Stimulated activated CD4-positive, alpha-beta T cell treated with anti-CD3 and anti-CD28 coated beads, Interleukin-1b, Interleukin-23, amount 100 ng/mL, for 4 hours (primary cell): ENCODE measurements around the gene CDC73.
"Not testable (repeated sequence)": the region's sequence is repeated elsewhere in the genome, so short reads cannot be mapped to it uniquely, and the experiment has no call there.

Experiments used
- DNase-seq, 2 donors: peaks; one replicate each; pipeline ENCODE4 v3.0.0-alpha.2; 2020; ENCODE audit warnings: low read depth in 2 of 2

CDC73 gene

DNA sequence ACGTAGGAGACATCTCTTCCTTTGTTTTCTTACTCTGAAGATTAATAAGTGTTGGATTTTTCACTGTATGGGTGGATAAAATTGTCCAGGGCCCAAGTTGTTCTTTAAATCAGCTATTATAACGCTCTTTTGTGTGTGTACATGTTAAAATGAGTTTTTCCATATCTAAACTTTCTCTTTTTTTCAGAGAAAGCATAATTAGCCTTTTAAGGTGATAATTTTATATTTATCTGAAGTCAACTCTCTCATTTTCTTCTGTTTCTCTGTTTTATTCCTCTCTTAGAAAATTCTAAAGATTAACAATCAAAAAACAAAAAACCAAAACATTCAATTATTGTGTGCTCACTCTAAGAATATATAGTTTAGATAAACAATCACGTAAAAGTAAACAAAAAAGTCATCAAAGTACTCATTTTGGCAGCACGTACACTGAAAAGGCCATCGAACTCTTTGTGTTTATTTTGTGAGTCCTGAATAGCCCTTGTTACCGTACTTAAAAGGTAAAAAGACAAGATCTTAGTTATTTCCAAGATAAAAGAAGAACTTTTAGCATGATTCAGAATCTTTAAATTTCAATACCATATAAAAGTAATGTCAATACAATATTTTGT lies 7.2 kb upstream of the CDC73 start:
- DNase-seq, result no peak

DNA sequence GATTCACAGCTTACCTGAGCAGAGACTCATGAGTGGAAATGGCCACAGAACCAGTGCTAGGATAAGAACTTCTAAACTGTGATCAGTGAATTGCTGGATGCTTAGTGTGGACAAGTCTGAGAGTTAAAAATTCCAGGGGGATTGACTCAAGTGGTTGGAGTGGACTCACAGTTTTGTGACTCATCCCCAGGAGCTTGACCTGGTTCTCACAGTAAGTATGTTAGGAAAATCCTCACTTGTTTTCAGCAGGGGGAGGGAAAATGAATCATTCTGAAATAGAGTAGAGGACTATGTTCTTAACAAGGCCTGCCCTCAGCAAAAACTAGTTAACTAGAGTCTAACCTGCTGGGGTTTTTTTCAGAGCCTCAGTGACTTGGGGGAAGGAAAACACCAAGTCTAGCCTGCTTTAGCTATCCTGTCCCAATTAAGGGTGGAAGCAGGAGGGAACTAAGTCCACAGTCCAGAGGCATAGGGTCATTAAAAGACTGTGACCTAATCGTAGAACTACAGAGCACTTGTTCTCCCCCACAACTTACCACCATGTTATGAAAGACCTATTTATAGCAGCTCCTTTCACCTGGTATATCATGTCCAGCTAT lies 6.1 kb upstream of the CDC73 start:
- DNase-seq, result no peak

DNA sequence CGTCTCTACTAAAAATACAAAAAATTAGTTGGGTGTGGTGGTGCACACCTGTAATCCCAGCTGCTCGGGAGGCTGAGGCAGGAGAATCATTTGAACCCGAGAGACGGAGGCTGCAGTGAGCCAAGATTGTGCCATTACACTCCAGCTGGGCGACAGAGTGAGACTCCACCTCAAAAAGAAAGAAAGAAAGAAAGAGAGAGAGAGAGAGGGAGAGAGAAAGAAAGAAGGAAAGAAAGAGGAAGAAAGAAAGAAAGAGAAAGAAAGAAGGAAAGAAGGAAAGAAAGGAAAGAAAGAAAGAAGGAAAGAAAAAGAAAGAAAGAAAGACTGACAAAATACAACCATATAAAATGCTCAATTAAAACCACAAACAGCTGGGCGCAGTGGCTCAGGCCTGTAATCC lies 4.7 kb upstream of the CDC73 start:
- not testable (repeated sequence) for DNase-seq

DNA sequence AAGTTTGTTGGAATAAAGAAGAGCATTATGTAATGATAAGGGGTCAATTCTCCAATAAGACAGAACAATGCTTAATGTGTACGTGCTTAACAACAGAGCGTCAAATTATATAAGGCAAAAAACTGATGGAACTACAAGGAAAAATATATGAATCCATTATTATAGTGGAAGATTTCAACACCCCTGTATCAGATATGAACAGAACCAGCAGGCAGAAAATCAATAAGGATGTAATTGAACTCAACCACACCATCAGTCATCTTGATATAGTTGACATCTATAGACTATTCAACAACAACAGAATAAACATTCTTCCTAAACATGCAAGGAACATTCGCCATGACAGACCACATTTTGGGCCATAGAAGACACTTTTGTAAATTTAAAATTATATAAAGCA lies 3.6 kb upstream of the CDC73 start:
- no peak for DNase-seq

DNA sequence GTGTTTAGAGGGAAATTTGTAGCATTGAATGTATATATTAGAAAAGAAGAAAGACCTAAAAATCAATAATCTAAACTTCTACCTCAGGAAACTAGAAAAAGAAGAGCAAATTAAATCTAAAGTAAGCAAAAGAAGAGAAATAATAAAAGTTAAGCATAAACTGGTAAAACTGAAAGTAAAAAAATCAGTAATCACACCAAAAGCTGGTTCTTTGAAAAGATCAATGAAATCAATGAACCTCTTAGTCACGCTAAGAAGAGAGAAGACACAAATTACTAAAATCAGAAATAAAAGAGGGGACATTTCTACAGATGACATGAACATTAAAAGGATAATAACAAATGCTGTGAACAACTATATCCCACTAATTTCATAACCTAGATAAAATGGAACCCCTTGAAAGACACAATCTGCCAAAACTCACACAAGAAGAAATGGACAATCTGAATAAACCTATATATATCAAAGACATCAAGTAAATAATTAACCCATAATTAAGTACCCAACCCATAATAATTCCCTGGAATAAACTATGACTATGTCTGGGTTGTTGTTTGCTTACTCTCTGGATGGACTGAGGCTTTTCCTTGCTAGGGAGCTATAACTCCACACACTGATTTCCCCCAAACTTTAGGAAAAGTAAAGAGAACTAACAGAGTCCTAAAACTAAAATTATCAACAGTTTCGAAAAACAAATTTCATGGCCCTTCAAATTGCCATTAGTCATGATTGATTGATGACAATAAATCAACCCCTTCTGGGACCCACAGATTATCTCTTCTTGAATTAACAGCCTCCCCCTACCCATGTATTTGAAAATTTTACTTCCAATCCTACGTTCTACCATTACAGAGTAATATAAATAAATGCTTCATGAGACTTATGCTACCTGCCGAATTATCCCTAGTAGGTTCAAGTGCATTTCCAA lies 2.8 kb upstream of the CDC73 start:
- DNase-seq, result no peak

DNA sequence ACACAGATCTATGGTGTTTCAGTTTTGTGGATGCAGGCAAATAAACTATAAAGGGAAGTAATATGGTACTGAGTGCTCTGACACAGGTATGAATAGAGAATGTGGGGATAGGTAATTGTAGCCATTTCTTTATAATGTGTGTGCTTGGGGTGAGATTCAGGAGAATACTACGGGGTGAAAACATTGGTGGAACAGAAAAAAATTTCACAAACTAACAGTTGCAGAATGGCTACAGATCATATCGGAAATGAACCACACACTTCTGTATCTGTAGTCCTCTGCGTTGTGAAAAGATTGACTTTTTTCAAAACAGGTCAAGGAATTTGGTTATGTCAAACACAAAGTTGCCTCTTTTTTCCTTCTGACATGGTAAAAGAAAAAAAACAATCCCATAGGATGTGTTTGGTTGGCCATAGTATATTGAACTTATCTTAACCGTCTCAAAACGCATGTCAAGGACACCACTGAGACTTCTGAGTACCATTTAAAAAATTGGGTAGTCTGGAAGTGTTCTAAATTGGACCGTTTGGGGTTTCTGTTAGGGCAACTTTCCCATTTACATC lies 1.1 kb upstream of the CDC73 start:
- no peak for DNase-seq

DNA sequence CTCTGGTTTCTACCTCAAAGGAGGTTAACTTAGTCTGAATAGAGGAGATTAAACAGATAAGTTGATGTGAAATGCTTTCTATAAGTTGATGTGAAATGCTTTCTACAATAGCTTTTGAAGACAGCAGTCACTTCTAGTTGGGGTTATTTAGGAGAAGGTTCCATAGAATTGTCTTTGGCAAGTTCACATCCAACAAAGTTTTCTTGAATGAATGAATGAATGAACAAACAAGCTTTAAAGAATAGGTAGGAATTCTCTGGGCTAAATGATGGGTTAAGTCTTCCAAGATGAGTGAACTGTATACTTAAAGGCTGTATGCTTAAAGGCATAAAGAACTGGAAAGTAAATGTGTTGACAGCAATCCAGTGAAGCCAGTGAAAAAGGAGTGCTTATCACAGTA lies 1.9 kb downstream of the CDC73 start:
- DNase-seq, result no peak

DNA sequence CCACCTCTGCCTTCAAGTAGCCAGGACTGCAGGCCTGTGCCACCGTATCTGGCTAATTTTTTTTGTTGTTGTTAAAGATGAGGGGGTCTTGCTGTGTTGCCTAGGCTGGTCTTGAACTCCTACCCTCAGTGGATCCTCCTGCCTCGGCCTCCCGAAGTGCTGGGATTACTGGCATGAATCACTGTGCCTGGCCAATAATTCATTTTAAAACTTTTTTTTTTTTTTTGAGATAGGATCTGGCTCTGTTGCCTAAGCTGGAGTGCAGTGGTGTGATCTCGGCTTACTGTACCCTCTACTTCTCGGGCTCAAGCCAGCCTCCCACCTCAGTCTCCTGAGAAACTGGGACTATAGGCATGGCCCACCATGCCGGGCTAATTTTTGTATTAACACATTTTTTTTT lies 3.5 kb downstream of the CDC73 start:
- no peak for DNase-seq

DNA sequence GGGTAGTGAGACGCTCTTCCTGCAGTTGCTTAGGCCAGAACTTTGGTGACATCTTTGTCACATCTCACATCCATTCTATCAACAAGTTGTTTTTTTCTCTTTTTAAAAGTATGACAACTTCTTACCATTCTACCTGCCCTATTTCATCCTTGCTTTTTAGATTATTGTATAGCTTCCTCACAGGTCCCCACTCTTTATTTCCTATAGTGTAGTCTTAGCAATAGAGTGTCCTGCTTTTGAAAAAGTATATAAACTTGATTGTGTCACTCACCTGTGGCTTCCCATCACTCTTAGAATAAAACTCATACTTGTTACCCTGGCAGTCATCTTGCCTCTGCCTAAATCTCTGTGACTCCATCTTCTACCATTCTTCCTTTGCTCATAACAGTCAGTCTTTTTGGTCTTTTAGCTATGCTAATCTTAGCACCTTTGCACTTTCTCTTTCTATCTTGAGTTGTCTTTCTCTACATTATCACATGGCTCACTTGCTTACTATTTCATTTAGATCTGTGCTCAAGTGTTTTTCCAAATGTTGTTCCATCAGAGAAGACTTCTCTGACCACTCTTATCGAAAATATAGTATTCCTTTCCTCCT lies 9.5 kb downstream of the CDC73 start:
- no peak for DNase-seq

DNA sequence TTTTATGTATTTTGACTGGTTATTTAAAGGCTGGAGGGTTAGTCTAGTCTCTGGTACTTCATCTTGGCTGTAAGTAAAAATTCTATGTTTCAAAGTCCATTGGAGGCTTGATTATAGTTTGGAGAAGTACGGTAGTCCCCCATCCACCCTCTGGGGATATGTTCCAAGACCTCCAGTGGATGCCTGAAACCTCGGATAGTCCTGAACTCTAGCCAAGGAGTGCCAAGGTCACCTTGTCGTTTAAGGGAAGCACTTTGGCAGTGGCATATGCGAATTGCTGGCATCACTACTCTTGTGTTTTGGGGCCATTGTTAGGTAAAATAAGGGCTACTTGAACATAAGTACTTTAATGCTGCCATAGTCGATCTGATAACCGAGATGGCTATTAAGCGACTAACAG lies 18.4 kb downstream of the CDC73 start:
- DNase-seq, result no peak

DNA sequence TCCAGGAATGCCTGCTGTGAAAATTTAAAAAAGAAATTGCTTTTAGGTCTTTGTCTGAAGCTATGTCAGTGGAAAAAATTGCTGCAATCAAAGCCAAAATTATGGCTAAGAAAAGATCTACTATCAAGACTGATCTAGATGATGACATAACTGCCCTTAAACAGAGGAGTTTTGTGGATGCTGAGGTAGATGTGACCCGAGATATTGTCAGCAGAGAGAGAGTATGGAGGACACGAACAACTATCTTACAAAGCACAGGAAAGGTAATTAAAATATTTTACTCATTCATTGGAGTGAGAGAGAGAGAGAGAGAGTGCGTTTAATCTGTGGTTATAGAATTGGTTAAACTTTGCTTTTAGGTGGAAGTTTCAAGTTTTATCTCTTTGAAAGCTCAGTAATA lies 20.0 kb downstream of the CDC73 start:
- no peak for DNase-seq

DNA sequence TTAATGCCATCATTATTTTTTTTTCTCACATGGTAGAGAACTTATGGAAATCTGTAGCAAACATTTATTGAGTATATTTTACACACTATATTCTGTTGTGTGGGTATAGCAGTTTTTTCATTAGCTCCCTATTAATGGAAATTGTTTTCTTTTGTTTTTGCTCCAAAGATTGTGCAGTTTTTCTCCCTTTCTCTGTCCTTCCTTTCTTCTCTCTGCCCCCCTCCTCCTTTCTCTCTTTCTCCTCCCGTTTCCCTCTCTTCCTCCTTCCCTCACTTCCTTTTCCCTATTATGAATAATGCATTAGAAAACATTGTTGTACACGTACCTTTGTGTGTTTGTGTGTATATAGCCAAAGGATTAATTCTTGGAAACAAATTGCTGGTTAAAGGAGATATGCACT lies 20.6 kb downstream of the CDC73 start:
- no peak for DNase-seq

DNA sequence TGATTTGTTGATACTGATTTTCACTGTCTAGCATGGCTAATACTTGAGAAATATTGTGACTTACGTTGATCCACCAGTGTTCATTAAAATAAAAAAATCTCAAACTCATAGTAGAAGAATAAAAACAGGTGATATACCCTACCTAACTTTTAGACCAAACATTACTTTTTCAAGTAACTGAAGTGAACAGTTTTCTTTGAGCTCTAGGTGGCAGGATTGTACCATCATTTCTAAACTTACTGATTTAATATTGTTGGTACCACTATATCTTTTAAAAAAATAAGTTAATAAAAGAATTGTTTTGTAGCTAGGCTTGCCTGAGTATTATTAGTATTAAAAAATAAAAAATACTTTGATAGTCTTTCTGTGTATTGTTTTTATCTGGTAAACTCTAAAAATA lies 21.5 kb downstream of the CDC73 start:
- no peak for DNase-seq

DNA sequence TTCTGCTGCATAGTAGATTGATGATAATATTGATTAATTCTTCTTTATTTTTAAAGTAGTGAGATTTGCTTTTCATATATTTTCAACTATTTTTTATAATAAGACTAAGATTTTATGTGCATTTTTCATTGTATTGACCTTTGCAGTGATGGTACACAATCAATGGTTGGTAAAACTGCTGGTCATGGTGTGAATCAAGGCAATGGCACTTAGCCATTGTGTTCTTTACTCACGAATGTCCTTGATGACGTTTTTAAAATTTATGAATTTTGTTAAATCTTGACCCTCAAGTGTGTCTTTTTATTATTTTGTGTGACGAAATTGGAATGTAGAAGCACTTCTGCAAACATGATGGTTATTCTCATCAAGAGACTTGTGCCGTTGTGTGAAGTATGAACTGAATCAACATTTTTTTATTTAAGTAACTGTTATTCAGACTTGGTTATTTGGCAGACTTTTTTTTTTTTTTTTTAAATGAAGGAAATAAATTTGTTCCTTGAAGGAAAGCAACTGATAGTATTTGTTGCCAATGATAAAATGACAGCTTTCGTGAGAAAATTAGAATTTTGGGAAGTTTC lies 22.6 kb downstream of the CDC73 start:
- DNase-seq, result no peak

DNA sequence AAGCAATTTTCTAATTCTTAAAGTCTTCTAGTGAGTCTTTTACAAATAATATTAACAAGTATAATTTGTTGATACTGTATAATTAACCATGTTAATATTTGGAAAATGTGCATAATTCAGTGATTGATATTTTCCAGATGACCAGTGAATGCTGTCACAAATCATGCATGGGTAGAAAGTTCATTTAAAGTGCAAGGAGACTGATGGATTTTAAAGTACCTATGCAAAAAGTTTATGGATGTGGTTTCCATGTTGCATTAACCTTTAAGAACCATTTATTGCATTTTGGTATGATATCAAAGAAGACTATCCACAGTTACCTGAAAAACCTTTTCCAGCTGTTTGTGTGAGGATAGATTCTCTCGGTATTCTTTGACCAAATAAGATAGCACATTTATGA lies 23.2 kb downstream of the CDC73 start:
- no peak for DNase-seq

DNA sequence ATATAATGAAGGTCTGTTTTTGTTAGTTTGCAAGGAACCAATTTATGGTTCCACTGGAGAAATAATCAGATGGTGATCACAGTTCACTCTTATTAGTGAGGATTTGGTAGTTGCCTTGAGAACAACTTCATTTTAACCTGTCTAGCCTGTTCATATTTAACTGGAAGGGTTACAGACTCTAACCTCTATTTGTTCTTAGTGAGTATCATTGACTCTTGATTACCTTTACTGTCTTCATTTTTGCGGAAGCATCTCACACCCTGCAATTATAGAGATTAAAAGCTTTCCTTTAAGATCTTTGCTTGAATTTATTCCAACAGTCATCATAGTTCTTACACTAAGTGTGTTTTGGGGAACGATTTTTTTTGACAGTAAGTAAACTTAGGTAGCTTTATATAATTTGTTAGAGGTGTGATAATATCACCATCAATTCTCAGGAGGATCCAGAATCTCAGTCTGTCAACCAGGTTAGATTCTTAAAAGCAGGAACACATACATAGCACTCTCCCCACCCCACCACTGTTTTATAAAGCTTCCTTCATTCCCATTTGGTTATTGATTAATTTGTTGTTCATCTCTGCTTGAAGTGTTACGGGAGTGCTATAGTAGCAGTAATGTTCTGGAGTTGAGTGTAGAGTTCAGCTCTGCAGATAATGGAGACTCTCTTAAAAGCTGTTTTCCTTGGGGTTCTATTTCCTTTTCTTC lies 34.4 kb downstream of the CDC73 start:
- no peak for DNase-seq

DNA sequence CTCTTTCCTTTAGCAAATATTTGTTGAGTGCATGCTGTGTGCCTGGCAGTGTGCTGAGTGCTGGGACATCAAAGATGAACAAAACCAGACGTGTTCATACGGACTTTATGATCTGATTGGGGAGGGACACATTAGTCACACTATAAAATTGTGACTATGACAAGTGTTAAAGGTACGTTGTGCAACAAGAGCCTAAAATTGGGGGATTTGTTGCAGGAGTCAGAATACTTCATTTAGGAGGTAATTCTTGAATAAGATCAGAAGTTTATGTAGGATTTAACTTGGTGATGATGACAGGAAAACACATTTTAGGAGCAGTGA lies 35.0 kb downstream of the CDC73 start:
- DNase-seq, result no peak

DNA sequence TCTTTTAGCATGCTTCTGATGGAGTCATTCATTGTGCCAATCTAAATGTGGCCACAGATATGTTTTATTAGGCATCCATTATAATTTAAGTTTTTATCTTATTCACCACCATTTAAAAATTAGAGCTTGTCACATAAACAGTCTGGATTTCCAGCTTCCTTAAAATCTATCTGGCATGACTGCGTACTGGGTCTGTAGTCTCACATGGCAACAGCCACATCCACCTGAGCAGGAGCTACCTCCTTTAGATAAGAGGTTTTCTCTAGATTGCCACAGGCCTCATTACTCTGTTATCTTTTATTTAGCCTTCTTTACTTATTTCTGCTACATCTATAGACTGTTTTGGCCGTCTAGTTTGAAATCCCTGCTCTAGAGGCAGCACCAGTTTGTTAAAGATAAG lies 35.5 kb downstream of the CDC73 start:
- no peak for DNase-seq

DNA sequence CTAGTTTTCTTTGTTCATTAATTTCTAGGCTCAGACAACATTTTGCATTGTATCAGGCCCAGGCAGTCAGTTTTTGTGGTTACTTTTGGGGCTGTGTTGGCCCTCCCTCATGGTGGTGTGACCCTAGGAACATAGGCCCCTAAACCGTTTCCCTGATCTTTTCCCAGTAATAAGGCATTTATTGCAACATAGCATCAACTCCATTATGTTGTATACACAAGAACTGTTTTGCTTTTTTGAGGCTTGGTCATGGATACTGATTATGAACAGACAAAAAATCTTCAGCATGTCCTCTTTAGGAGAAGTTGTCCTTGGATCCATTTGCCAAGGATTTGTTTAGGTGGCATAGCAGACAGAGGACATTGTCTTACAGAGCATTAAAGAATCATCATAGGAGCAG lies 54.3 kb downstream of the CDC73 start:
- DNase-seq, result no peak

DNA sequence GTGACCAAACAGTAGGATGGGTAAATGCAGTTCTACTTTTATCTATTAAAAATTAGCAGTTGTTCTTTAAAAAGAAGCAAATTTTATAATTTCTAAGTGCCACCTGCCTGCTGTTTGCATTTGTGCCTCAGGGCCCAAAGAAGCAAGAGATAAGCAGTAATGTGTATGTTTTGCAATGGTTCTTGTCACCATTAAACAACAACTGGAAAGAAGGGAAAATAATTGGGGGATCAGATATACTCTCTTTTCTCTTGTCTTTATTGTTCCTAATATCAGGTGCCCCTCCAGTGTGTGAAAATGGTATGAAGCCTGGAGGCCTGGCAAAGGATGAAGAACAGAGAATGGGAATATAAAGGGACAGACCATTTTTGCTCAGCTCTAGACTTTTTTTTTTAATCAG lies 55.0 kb downstream of the CDC73 start:
- DNase-seq, result no peak

DNA sequence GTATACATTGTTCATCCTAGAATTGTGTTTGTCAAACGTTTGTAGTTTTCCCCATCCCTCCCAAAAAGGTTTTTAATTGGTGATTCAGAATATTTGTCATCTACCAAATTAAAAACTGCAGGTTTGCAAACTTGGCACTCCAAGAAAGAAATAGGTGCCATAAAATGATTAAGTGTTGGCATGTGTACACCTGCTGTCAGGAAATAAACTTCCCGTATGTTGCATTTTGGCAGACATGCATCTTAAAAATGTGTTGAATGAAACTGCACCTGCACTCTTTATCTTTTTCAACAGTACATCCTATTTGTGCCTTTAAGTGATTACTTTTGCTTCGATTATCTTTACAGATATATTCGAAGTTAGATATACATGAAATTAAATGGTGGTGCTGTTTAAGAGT lies 57.3 kb downstream of the CDC73 start:
- DNase-seq, result no peak

DNA sequence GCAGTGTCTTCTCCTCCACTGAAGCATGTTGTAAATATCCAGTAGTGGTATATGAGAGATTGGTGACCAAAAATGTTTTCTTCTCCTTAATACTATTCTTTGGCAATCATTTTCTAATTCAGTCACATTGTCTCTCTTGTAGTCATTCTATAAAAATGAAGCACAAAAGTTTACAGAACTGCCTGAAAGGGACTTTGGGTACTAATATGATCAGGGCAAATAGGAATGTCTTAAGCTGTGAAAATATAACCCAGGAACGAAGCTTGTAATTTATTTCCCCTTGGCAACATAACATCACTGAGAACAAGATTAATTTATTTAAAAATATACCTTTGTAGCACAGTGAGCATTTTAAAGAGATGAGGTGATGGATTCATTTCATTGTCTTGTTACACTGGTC lies 59.7 kb downstream of the CDC73 start:
- DNase-seq, result no peak
